GM19240 (cell line): ENCODE results near the gene XAGE2.
"Not testable (repeated sequence)": the region's sequence is repeated elsewhere in the genome, so short reads cannot be mapped to it uniquely, and the experiment has no call there.

Experiments used
- DNase-seq: peaks from one replicate; pipeline ENCODE4 v3.0.0; 2011; ENCODE audit warnings: low spot score; ENCODE audit not compliant: insufficient read length

Gene XAGE2

DNA sequence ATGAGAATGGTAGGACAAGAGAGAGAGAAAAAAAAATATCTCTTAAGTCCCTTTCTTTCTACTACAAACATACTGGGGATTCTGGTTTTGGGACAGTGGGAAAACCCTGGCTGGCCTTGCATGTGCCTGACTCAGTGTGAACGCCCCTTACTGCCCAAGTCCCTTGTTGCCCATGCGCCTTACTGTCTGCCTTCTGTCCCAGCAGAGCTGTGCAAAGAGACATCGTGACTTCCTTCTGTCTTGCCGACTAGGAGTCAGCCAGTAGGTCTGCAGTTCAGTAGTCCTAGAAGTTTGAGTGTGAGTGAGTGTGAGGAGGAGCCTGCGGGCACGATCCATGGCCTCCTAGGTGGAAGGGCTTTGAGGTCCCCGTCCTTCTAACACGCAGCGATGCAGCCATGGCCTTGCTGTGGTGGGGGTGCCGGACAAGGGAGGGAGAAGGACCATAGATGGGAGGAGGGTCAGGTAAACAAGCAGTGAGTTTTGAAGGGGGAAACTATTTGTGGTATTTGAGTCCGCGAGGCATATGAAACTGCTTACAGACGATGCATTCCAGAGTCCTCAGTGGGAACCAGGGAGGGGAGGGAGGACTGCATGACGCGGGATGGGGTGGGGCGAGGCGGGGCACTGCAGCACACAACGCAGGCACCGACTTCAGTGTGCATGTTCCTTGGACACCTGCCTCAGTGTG is at the start of gene XAGE2:
TSS of gene XAGE2 (plus strand) at position 654 of the 688 bp plus-strand sequence. CDS start 994 bp downstream, outside the sequence.
- DNase-seq: no peak

DNA sequence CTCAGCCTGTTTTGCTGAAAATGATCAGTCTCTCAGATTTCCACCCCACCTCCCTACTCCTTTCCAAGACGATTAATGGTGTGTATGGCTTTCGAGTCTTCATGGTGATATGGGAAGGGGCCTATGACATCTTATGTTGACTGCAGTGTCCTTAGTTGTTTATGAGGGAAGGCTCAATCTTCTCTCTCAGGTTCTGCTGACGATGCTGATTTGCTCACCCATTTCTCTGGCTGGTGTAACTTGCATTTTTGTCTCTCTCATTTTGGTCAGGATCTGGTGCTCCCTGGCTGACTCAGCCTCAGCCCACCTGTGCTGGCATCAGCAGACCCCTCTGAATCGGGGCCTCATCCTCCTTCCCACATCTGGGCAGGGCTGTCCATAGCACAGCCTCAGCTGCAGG is 31.4 kb upstream of the XAGE2 start:
- DNase-seq: no peak

- no peak for DNase-seq
Observed at GRCh38 chrX:52341493-52341892, 27.3 kb upstream of the XAGE2 start.

GRCh38 chrX:52343131-52343530 is 25.7 kb upstream of the XAGE2 start:
- DNase-seq: not testable (repeated sequence)

DNA sequence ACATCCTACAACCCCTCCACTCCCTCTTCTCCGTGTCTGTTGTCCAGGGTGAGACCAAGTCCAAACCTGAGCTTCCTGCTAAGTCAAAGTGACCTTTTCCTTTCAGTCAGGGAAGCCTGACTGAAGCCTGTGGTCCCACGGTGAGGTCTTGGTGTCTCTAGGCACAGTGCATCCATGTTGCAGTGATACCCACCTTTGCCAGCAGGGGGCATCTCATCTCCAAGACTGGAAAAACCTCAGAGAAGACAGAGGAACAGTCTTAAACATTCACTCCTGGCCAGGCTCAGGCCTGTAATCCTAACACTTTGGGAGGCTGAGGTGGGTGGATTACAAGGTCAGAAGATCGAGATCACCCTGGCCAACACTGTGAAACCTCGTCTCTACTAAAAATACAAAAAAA is 23.4 kb upstream of the XAGE2 start:
- not testable (repeated sequence) for DNase-seq

DNA sequence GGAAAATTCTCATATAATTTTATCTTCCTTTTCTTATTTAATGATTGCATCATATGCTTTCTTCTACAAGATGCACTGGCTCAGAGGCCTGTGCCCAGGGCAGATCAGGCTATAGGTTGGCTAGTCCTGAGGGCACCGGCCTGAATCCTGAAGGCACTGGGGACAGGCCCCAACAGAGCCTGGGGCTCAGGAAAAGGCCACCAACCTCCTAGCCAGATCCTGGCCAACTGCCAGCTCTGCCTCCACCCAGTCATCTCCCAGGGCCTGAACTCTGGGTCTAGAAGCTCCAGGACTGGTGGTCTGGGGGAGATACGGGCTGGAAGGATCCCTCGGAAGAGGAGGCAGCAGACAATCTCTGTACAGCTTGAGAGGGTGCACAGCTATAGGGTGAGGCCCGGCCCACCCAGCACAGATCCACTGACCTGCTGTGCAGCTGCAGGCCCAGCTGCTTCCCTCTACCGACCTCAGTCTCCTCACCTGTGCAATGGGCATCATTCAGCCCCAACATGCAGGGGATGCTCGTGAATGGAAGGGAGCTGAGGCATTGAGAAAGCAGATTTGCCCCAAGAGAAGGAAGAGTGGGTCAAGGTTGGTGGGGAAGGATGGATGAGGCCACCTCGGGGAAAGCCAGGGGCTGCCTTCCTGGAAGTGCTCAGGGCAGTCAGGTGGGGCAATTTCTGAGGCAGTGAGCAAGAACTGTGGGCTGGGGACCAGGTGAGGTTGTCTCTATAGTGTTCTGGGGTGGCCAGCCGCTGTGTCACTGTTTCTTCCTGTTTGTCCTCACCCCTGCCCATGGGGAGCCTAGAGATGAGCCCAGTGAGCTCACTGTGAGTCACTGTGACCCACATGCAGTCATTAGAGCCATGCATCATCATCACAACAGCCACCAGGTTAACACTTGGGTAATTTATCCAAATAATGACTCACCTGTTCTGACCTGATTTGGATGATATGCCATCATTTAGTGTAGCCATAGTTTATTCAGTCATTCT is 22.4 kb upstream of the XAGE2 start:
- no peak for DNase-seq

DNA sequence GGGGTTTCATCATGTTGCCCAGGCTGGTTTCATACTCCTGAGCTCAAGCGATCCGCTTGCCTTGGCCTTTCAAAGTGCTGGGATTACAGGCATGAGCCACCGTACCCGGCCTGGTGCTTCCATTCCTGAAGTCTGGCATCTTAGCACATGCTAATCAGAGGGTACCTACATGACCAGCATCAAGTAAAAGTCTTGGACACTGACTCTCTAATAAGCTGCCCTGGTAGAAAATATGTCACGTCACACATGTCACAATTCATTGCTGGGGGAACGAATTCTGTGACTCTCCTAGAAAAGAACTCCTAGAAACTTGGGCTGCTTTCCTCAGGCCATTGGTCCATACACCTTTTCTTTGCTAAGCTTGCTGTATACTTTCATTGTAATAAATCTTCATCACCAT is 19.1 kb upstream of the XAGE2 start:
- DNase-seq: no peak

GRCh38 chrX:52352551-52352950 is 16.3 kb upstream of the XAGE2 start:
- no peak for DNase-seq

- DNase-seq: no peak
Observed at GRCh38 chrX:52353838-52354237, 15.0 kb upstream of the XAGE2 start.

DNA sequence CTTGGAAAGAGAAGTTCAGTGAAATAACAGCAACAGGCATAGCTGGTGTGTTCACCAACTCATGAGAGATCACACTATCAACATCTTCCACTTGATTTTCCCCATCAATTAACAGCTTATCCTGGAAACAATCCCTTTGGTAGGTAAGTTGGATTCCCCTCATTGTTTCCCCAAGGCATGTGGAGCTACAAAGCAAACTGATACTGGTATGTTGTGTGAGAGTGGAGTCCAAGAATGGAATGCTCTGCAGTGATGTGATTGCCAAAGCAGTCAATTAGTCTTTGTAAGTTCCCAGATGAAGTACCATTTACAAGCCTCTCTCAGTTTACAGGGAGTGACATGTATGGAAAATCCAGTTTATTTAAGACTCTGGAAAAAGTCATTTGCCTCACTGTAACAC is 13.7 kb upstream of the XAGE2 start:
- no peak for DNase-seq

DNA sequence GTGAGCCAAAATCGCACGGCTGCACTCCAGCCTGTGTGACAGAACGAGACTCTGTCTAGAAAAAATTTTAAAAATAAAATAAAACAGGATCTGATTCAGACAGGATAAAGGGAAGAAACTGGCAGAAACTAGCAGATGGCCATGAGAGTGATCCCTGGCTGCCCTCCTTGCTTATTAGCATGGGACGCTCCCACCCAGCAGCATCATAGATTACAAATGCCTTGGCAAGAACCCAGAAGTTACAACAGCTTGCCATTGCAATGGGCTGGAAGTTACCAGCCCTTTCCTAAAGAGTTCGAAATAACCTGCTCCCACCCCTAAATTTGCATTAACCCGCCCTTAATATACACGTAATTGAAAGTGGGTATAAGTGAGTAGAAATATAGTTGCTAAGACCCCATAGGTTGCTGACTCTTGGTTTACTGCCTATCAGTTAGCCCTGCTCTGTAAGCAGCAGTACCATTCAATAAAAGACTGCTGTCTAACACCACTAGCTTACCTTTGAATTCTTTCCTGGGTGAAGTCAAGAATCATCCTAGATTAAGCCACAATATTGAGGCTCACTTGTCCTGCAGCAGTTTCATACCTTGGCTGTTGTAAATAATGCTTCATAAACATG is 9.1 kb upstream of the XAGE2 start:
- no peak for DNase-seq

DNA sequence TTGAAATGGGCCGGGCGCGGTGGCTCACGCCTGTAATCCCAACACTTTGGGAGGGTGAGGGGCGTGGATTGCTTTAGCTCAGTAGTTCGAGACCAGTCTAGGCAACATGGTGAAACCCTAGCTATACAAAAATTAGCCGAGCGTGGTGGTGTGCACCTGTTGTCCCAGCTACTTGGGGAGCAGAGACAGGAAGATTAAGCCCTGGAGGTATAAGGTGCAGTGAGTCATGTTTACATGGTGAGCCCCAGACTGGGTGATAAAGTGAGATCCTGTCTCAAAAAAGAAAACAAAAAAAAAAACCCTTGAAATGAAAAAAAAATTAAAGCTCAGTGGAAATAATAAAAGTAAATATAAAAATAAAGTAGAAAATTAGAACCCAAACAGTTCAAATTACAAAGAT is 6.9 kb upstream of the XAGE2 start:
- DNase-seq: no peak

GRCh38 chrX:52363247-52363883 is 5.5 kb upstream of the XAGE2 start:
- DNase-seq: no peak

DNA sequence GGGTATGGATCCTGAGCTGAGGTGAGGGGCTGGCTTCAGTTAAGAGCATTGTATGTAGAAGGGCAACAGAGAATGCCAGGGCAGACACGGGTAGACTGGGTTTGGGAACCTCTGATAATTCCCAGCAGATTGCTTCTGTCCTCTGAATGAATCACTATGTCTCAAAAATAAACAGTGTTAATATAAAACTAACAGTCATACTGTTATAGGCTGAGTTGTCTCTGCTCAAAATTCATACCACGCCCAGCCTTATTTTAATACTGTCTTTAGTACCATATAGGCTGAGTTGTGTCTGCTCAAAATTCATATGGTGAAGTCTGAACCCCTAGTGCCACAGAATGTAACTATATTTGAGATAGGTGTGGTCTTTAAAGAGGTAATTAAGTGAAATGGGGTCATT is 10.0 kb downstream of the XAGE2 start:
- DNase-seq: no peak

DNA sequence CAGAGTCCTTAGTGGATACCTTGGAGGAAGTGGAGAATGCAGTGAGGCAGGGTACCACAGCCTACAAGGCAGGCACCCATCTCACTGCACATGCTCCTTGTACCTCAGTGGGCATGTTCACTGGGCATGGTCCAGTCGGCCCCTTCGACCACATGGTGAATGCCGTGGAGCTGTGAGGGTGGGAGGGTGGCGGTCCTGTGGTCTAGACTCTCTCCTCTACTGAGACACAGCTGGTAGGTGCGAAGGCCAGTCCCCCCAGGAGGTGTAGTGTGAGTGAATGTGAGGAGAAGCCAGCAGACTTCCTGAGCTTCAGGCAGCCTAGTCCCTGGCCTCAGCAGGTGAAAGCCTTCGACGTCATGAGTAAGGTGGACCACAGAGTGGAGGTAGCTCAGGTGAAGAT is 12.2 kb downstream of the XAGE2 start:
- DNase-seq: no peak

DNA sequence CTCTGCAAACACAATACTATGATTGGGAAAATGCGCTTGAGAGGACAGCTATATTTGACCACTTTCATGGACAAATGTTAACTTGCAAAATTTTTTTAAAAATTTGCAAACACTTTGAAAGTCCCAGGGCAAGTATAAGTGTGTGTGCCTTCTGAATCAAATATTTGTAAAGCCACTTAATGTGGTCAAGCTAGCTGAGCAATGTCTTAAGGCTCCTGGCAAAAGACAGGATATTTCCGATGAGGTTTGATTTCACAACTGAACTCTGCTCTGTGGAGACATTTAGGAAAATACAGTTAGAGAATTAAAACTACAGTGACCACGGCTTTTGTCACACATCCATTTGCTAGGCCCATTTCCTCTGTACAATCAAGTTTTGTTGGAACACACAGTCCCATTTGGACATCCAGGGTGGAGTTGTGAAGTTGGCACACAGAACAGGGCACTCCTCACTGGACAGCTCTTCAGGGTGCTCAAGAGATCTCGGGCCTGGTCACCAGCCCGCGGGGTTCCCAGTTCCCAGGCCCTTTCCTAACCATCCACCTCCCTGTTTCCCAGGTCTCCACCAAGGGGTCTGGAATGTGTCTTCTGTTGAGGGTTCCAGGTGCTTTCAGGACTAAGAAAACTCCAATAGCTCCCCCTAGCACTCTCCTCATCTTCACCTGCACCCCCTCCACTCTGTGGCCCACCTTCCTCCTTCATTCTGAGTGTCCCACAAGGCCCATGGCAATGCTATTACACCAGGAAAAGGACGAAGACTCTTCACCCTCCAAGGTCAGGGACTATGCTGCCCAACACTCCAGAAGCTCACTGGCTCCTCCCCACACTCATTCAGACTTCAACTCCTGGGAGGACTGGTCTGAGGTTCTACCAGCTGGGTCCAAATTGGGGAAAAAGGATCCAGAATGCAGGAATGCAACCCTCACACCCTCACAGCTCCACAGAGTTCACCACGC is 41.9 kb downstream of the XAGE2 start:
- no peak for DNase-seq

DNA sequence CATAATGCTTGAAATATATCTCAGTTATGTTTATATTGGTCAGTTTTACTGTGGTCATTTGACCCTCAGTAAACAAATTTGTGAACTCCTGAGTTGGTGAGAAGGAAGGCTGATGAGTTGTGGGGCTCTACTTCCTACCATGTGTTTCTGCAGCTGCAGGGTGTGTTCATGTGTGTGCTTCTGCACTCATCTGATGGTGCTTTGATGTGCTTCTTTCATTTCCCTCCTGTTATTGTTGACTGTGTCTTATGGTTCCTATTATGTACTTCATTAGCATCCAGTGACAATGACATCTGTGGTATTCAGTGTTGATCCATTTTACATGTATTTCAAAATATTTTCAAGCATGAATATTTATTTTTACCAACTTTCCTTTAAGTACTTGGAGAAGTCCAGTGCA is 46.5 kb downstream of the XAGE2 start:
- DNase-seq: no peak

- DNase-seq: no peak
Observed at GRCh38 chrX:52416816-52417215, 48.0 kb downstream of the XAGE2 start.

DNA sequence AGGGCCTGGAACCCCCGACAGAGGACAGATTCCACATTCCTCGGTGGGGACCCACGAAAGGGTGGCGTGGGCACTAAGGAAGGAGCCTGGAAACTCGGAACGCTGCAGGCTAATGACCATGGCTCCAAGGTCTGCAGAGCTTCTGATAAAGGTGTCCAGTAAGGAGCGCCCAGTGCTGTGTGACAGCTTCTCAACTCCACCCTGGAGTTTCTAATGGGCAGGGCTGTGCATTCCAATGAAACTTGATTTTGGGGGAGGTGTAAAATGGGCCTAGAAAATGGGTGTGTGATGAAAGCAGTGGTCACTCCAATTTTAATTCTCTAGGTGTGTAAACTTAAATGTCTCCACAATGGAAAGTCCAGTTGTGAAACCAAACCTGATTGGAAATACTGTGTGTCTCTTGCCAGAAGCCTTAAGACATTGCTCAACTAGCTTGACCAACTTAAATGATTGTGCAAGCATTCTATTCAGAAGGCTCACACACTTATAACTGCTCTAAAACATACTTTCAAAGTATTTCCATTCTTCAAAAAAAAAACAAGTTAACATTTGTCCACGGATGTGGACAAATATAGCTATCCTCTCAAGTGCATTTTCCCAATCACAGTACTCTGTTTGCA is 52.1 kb downstream of the XAGE2 start:
- no peak for DNase-seq

GRCh38 chrX:52422884-52423283 is 54.1 kb downstream of the XAGE2 start:
- DNase-seq: no peak
